ENCODE results near the gene B3GNT8. TPM values are rescaled to one million over a fixed set of nuclear protein-coding genes. Genes with fewer than 3 reads are reported as not detected.
"Not testable (repeated sequence)": the region's sequence is repeated elsewhere in the genome, so short reads cannot be mapped to it uniquely, and the experiment has no call there.

The B3GNT8 gene
- total RNA-seq, 2 donors from 2014 or later: 3.3 to 4.2 TPM

GRCh38 chr19:41399525-41399924 is 27.6 kb downstream of the B3GNT8 start:
- intact Hi-C loops (cut with DNase I): no loop called here
- no peak for DNase-seq (ENCODE audit: low spot score)

DNA sequence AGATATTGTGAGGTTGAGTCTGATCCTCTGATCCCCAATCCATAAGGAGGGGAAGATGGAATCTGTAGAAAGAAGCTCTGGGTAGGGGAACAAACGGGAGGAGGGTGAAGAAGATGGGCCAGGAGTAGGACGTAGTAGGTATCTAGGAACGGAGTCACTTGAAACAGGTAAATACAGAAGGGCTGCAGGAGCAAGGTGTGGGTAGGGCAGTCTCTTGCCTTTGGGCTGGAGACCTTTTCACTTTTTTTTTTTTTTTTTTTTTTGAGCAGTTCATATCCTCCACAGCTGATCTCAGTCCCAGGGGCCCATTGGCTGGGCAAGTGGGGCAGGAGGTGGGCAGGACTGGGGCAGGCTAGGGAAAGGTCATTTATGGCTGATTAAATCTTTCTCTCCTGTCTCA is 28.1 kb downstream of the B3GNT8 start:
- DNase-seq (ENCODE audit: low spot score): no peak
- intact Hi-C loops (cut with DNase I): no loop called here

- intact Hi-C loops (cut with DNase I): no loop called here
- DNase-seq (ENCODE audit: low spot score): no peak
These were observed 28.6 kb downstream of the B3GNT8 start for GRCh38 chr19:41398598-41398997.

- DNase-seq (ENCODE audit: low spot score): no peak
- intact Hi-C loops (cut with DNase I): no loop called here
These were observed 29.1 kb downstream of the B3GNT8 start for GRCh38 chr19:41398050-41398418.

GRCh38 chr19:41397086-41398049 is 29.8 kb downstream of the B3GNT8 start, which contains the start of the genes BCKDHA and EXOSC5:
Gene BCKDHA, plus strand, starts transcription at chr19:41397818. Its CDS starts 10 bp downstream, at chr19:41397828.
Gene EXOSC5, minus strand, starts transcription at chr19:41397359. Its CDS starts 31 bp downstream, at chr19:41397328.
- intact Hi-C loops (cut with DNase I): no loop called here
- peak; percentile 100 for DNase-seq (ENCODE audit: low spot score)

DNA sequence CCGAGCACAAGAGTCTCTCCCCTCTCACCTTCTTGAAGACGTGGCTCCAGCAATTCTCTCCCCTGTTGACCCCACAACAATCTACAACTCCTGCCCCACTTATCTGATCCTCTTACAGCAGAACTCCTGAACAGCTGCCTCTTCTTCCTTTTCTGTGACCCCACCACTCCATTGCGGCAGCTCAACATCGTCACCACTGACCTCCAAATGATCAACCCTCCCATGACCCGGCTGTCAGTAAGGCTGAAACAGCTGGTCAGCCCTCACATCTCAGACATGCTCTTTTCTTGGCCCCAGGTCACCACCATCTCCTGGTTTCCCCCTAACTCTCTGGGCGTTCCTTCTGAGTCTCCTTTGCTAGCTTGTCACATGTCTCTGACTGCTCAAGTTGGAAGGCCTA is 31.8 kb downstream of the B3GNT8 start:
- no peak for DNase-seq (ENCODE audit: low spot score)
- intact Hi-C loops (cut with DNase I): no loop called here

DNA sequence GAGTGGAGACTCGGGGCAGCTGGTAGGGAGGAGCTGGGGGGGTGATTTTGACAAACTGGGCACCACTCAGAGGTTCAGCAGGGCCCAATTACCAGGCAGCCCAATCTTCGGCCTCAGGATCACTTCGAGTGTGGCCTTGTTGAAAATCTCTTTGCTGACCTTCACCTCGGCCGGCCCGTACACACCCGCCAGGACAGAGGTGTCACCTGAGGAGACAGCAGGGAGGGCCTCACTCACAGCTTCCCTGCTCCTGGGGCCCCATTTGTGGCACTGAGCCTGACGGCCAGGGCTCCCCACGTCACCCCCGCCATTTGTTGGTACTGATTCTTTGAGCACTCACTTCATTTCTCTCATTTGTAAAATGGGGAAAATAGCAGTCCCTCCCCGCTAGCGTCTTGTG is 34.4 kb downstream of the B3GNT8 start:
- no peak for DNase-seq (ENCODE audit: low spot score)
- intact Hi-C loops (cut with DNase I): no loop called here

GRCh38 chr19:41391618-41392017 is 35.6 kb downstream of the B3GNT8 start:
- intact Hi-C loops (cut with DNase I): no loop called here
- no peak for DNase-seq (ENCODE audit: low spot score)

DNA sequence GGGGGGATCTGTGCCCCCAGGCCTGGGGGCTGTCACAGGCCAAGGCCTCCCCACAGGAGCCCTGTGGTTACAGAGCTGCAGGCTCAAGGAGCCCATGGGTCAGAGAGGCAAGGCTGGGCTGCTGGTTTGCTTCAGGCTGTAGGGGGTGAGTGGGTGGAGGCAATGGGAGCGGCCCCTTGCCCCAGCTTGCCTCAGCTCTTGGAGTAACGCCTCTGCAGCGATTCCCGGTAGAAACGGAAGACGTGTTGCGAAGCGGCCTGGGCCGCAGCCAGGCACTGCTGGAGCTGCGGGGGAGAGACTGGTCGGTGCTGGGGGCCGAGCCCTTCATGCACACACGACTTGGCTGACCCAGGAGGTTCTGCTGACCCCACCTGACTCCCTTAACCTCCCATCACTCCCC is 40.7 kb downstream of the B3GNT8 start:
- intact Hi-C loops (cut with DNase I): no loop called here
- DNase-seq (ENCODE audit: low spot score): no peak

DNA sequence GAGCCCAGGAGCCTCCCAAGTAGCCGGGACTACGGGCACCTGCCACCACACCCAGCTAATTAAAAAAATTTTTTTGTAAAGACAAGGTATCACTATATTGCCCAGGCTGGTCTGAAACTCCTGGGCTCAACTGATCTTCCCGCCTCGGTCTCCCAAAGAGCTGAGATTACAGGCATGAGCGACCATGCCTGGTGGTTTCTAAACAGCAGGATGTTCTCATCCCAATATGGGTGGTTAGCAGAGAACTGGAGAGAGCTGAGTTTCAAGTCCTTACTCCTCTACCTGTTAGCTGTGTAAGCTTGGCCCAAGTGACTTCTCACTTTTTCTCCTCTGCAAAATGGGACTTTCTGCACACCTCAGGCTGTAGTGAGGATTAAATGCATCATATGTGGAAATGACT is 42.8 kb downstream of the B3GNT8 start:
- intact Hi-C loops (cut with DNase I): loop anchor here in 1 of 2 donors (5.0 kb wide), 1 partner anchor 407 kb away; no protein-coding TSS in a partner anchor
- DNase-seq (ENCODE audit: low spot score): no peak

- intact Hi-C loops (cut with DNase I): loop anchor here in 1 of 2 donors (5.0 kb wide), 1 partner anchor 404 kb away; no protein-coding TSS in a partner anchor
- not testable (repeated sequence) for DNase-seq (ENCODE audit: low spot score)
These were observed 45.6 kb downstream of the B3GNT8 start for GRCh38 chr19:41381536-41381935.

DNA sequence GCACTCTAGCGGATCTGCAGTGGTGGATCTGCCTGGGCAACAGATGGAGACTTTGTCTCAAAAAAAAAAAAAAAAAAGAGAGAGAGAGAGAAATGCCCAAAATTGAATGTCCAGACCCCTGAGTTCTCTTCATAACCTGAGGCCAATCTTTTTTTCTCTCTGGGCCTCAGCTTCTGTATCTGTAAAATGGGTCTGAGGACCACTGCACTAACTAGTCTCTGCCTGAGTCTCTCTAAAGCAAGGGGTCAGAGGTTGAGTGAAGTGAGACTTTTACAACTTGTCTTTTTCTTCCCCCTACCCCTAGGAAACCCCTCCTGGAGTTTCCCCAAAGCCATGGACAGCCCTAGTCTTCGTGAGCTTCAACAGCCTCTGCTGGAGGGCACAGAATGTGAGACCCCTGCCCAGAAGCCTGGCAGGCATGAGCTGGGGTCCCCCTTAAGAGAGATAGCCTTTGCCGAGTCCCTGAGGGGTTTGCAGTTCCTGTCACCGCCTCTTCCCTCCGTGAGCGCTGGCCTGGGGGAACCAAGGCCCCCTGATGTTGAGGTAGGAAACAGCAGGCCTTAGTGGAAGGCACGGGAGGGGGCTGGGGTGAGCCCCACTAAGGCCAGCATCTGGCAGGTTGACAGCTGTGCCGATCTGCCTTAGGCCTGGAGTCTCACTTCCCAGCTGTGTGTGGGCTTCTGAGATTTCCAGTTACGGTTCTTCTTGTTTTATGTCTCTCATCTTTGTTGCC is 49.0 kb downstream of the B3GNT8 start:
- no peak for DNase-seq (ENCODE audit: low spot score)
- intact Hi-C loops (cut with DNase I): no loop called here

DNA sequence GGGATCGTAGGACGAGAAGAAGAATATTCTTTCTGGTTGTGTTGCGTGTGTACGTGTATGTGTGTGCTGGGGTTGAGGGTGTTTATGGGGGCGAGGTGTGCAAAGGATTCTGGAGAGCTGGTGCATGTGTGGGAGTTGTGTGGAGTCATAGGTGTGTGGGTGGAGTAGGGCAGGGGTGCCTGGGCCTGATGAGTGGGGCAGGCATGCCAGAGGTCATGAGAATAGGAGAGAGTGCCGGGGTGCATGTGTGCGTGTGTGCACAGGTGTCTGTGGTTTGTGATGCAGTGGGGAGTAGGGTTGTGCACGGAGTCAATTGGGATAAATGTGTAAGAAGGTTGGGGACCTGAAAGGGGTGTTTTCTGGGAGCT is 50.2 kb downstream of the B3GNT8 start:
- intact Hi-C loops (cut with DNase I): no loop called here

GRCh38 chr19:41376241-41376997 is 50.8 kb downstream of the B3GNT8 start, which contains the start of gene TMEM91:
Gene TMEM91, plus strand, starts transcription at chr19:41376533. Its CDS starts 1,777 bp downstream, at chr19:41378310.
- DNase-seq (ENCODE audit: low spot score): no peak
- intact Hi-C loops (cut with DNase I): no loop called here

More for the DNA sequence above, 50.2 kb downstream of the B3GNT8 start:
- no peak for DNase-seq (ENCODE audit: low spot score)

Other genes starting within 250 kb of the B3GNT8 start
- 1 to 10 TPM; 1.2 to 1.4 TPM for gene CYP2S1, start 234.2 kb downstream of the B3GNT8 start, total RNA-seq
- 100 to 1,000 TPM; 133 to 147 TPM for gene AXL, start 208.2 kb downstream of the B3GNT8 start, total RNA-seq
- 100 to 1,000 TPM; 150 to 157 TPM for gene HNRNPUL1, start 163.0 kb downstream of the B3GNT8 start, total RNA-seq
- 10 to 100 TPM; 17.5 to 23.9 TPM for gene CCDC97, start 117.2 kb downstream of the B3GNT8 start, total RNA-seq
- 10 to 100 TPM; 43.8 to 61.5 TPM for gene TGFB1, start 73.5 kb downstream of the B3GNT8 start, total RNA-seq
- 1 to 10 TPM; 3.7 to 4.2 TPM for gene B9D2, start 63.2 kb downstream of the B3GNT8 start, total RNA-seq
- 1 to 10 TPM; 6.4 to 8.3 TPM for gene TMEM91, start 50.8 kb downstream of the B3GNT8 start, total RNA-seq
- 1 to 10 TPM; 7.2 to 7.3 TPM for gene EXOSC5, start 30.0 kb downstream of the B3GNT8 start, total RNA-seq
- 10 to 100 TPM in 1 of 2 donors, 1 to 10 TPM in 1; 8.5 to 15.7 TPM for gene BCKDHA, start 29.6 kb downstream of the B3GNT8 start, total RNA-seq
- 10 to 100 TPM; 30.5 to 30.7 TPM for gene DMAC2, start 12.5 kb upstream of the B3GNT8 start, total RNA-seq
- gene ERICH4, start 15.8 kb upstream of the B3GNT8 start, total RNA-seq: not detected
- 1 to 10 TPM in 1 of 2 donors, under 1 TPM in 1; 0.48 to 2.5 TPM for gene CEACAM21, start 148.8 kb upstream of the B3GNT8 start, total RNA-seq
- 1 to 10 TPM; 1.4 to 2.9 TPM for gene CEACAM4, start 199.7 kb upstream of the B3GNT8 start, total RNA-seq

All from posterior vena cava (tissue), 2 donors.